Measurements from ENCODE around the gene ARPC1B.
"Not testable (repeated sequence)": the region's sequence is repeated elsewhere in the genome, so short reads cannot be mapped to it uniquely, and the experiment has no call there.

Gene ARPC1B

GRCh38 chr7:99410635-99411034 lies 36.1 kb downstream of the ARPC1B start:
- no peak for DNase-seq

- DNase-seq = peak; percentile 37
Measured at GRCh38 chr7:99415513-99416127, 41.1 kb downstream of the ARPC1B start.

GRCh38 chr7:99418260-99418659 lies 43.7 kb downstream of the ARPC1B start:
- DNase-seq = no peak

GRCh38 chr7:99419323-99420021 lies 44.9 kb downstream of the ARPC1B start:
- no peak for DNase-seq

GRCh38 chr7:99420213-99420612 lies 45.7 kb downstream of the ARPC1B start:
- DNase-seq = no peak

- DNase-seq = no peak
Measured at GRCh38 chr7:99420986-99421385, 46.5 kb downstream of the ARPC1B start.

GRCh38 chr7:99422186-99422585 lies 47.7 kb downstream of the ARPC1B start:
- no peak for DNase-seq

GRCh38 chr7:99422625-99423024 lies 48.1 kb downstream of the ARPC1B start:
- no peak for DNase-seq

GRCh38 chr7:99424932-99425730 lies 50.6 kb downstream of the ARPC1B start:
- no peak for DNase-seq

GRCh38 chr7:99428972-99429566 lies 54.5 kb downstream of the ARPC1B start:
- peak; percentile 31 for DNase-seq

GRCh38 chr7:99429756-99430155 lies 55.2 kb downstream of the ARPC1B start:
- DNase-seq = no peak

GRCh38 chr7:99431756-99432540 lies 57.4 kb downstream of the ARPC1B start:
- DNase-seq = not testable (repeated sequence)

GRCh38 chr7:99433158-99433557 lies 58.6 kb downstream of the ARPC1B start:
- DNase-seq = no peak

GRCh38 chr7:99437946-99438572 lies 63.5 kb downstream of the ARPC1B start:
- no peak for DNase-seq

GRCh38 chr7:99438573-99439480 lies 64.3 kb downstream of the ARPC1B start, which contains the start of the genes CPSF4 and PTCD1:
TSS of gene CPSF4 (plus strand) at chr7:99438943. CDS start at chr7:99439083, 140 bp downstream.
TSS of gene PTCD1 (minus strand) at chr7:99438798. CDS start at chr7:99435242, 3,556 bp downstream.
- DNase-seq = peak; percentile 92

GRCh38 chr7:99440195-99440594 lies 65.7 kb downstream of the ARPC1B start:
- no peak for DNase-seq

All from CD4-positive, alpha-beta T cell treated with Interleukin-17A for 1 hour (primary cell).